Heart right ventricle (tissue), 16 donors: ENCODE measurements around the gene ASIC5. TPM values are rescaled to one million over a fixed set of nuclear protein-coding genes. Genes with fewer than 3 reads are reported as not detected.
A peak's percentile ranks its signal among the peaks of the same experiment; 100 is the strongest.

Experiments
- ATAC-seq, 8 donors: fragments of 200-7000 bp; cut with Tn5 transposase; one replicate each; pipeline ENCODE4 v1.9.1; 2020; ENCODE audit warnings: mild to moderate bottlenecking in 8 of 8, moderate library complexity in 8 of 8, moderate number of reproducible peaks in 1 of 8
- DNase-seq, 2 donors: peaks; one replicate each; pipeline ENCODE4 v3.0.0-alpha.2; 2020
- H3K27ac ChIP-seq, 10 donors: fragments of 200-600 bp; sonication (generic) in 2 of 10; one replicate each; pipeline versions ENCODE4 v1.5.0 to v1.8.0; 2020 to 2022; ENCODE audit warnings: mild to moderate bottlenecking in 3 of 10
- H3K27me3 ChIP-seq, 7 donors: fragments of 200-600 bp; one replicate each; pipeline ENCODE4 v1.8.0; 2021 to 2022; ENCODE audit warnings: mild to moderate bottlenecking in 2 of 7
- H3K36me3 ChIP-seq, 9 donors: fragments of 200-600 bp; sonication (generic) in 1 of 9; one replicate each; pipeline versions ENCODE4 v1.5.0 to v1.8.0; 2020 to 2022; ENCODE audit warnings: mild to moderate bottlenecking in 2 of 9
- H3K4me1 ChIP-seq, 9 donors: fragments of 200-600 bp; sonication (generic) in 1 of 9; one replicate each; pipeline versions ENCODE4 v1.5.0 to v1.8.0; 2020 to 2022; ENCODE audit warnings: mild to moderate bottlenecking in 4 of 9
- H3K4me3 ChIP-seq, 10 donors: fragments of 200-600 bp; sonication (generic) in 2 of 10; one replicate each; pipeline versions ENCODE4 v1.5.0 to v1.8.0; 2020 to 2022; ENCODE audit warnings: mild to moderate bottlenecking in 7 of 10, moderate library complexity in 2 of 10
- H3K9me3 ChIP-seq, 11 donors: fragments of 200-600 bp in 10 of 11; sonication (generic) in 2 of 11; one replicate each; pipeline versions ENCODE4 v1.5.0 to v1.8.0; 2013 to 2022; ENCODE audit warnings: mild to moderate bottlenecking in 2 of 11, control low read depth in 1 of 11, moderate library complexity in 1 of 11
- CTCF ChIP-seq, 9 donors: fragments of 200-600 bp; sonication (generic) in 2 of 9; IDR thresholded peaks; one replicate each; pipeline versions ENCODE4 v1.5.0 to v1.8.0; 2021 to 2022; ENCODE audit warnings: antibody characterized with exemption in 9 of 9, mild to moderate bottlenecking in 5 of 9, moderate library complexity in 1 of 9
- WGBS, 2 donors: extraction: QIAGEN DNeasy Blood & Tissue Kit; methylation state at CpG; one replicate each; pipeline ENCODE4 v1.1.7; 2013; ENCODE audit warnings: inconsistent platforms in 1 of 2; 5-methylcytosine and 5-hydroxymethylcytosine counted together
- intact Hi-C, 10 donors: fragments of 100-400 bp; cut with DNase I; formaldehyde crosslinking; loops; one replicate each; pipeline versions ENCODE4 v1.11.1 to v1.14.2; 2022
- polyA plus RNA-seq, 2 donors: library from polyadenylated mRNA; stranded (reverse); fragments of 200-250 nt; gene quantifications; one replicate each; pipeline ENCODE4 v1.2.3, GENCODE V29; 2013
- total RNA-seq, 10 donors: library from RNA; stranded (reverse); fragmentation: NEBNext Ultra II Directional in 3 of 10; extraction: Animal tissue kit (Norgen Biotek cat#: 25700) in 3 of 10; gene quantifications; one replicate each; pipeline versions ENCODE4 v1.2.1 to v1.2.4, GENCODE V29; 2021 to 2023
- donor health status: Arrhythmogenic right ventricular cardiomyopathy.
- donor health status: ischemic (EF 13 %, LVEDD 7.1; RV severe dilation, severe dysfunction).
- donor health status: healthy with polysubstance abuse.
- donor health status: DM: no; HTN: yes; CAD: no.
- donor health status: DM: no; HTN: no; CAD: no.
- donor health status: ischemic (EF 25% LVEDD 6.9; RV normal size, moderate dysfunction).
- donor health status: ischemic (EF 25% LVEDD 5.7; RV mildly dilated, moderate dysfunction).
- donor health status: healthy.
- donor health status: DM: yes; HTN: yes; CAD: no.
- donor health status: Ischemic cardiomyopathy.
- donor health status: ischemic (EF 35%, LVEDD 5.7; RV mildly dilated, moderate dysfunction).
- donor health status: nonischemic (EF 11% LVEDD 7.7; RV severe dilation, severe dysfunction).
- donor health status: DM: yes; HTN: yes; CAD: no.
- donor health status: PGD.
- donor health status: ischemic (EF 29% LVEDD 5.4; RV normal size, mild dysfunction).
- donor health status: nonischemic (EF 23%, LVEDD 6.1; RV moderate dilation, normal function).

The ASIC5 gene
- total and polyA plus RNA-seq, 12 donors = not detected

GRCh38 chr4:155818639-155819038 is 47.4 kb downstream of the ASIC5 start:
- no peak for DNase-seq
- no peak overlapping the region for H3K4me3 ChIP-seq
- no peak for ATAC-seq
- H3K27me3 ChIP-seq = no peaks in the 10 kb centered on the region
- H3K27ac ChIP-seq = no peak overlapping the region
- H3K4me1 ChIP-seq = no peaks in the 10 kb centered on the region
- no peak for TF ChIP-seq CTCF (IDR thresholded peaks at IDR 0.05)
- H3K36me3 ChIP-seq = no peaks in the 10 kb centered on the region
- intact Hi-C loops = no loop called here
- WGBS, 2 donors = 87 to 88% methylated on average over 2 of the region's 2 CpGs
- H3K9me3 ChIP-seq = no peaks in the 10 kb centered on the region

- 81 to 88% methylated on average over 2 of the region's 2 CpGs for WGBS, 2 donors
- intact Hi-C loops = loop anchor here in 4 of 10 donors (2.0 to 5.0 kb wide), 2 partner anchors 136 to 142 kb away; partner anchors contain the start of gene CTSO (in 3 of the 4)
Observed at GRCh38 chr4:155811083-155811482, 55.0 kb downstream of the ASIC5 start.

DNA sequence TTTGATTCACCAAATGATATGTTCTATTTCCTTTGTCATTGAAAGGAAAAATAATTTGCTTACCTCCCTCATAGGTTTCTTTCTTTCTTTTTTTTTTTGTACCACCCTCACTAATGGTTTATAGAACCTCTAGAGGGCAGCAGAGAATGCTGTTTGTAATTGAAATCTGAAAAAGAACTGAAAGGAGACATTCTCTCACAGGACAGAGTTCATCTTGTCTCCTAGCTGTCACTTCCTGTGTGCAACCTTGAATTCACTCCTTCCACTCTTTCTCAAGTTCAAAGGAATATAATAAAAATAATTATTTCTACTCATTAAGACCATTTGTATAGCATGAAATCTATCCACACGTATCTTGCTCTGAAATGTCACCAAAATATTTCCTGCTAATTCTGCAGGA is 56.2 kb downstream of the ASIC5 start:
- Histone ChIP-seq H3K27ac (no peak overlapping the region), H3K4me1 (no peaks in the 10 kb centered on the region), H3K9me3 (no peaks in the 10 kb centered on the region), H3K4me3 (no peak overlapping the region), H3K36me3 (peaks cover 0 to 35% (median 6%) of the 10 kb centered on the region in 9 donors), H3K27me3 (no peaks in the 10 kb centered on the region)
- WGBS, 2 donors = 77 to 80% methylated on average over 1 of the region's 1 CpG
- peak; percentile 39 to 83 (median 75) for TF ChIP-seq CTCF (IDR thresholded peaks at IDR 0.05)
- DNase-seq (peak in 1 of 2 donors; percentile 10), ATAC-seq (peak in 7 of 8 donors; percentile 37 to 89 (median 71))
- intact Hi-C loops = loop anchor here in 9 of 10 donors (1.0 to 5.0 kb wide), 5 partner anchors 137 to 143 kb away; partner anchors contain the start of gene CTSO (in 7 of the 9)

More at GRCh38 chr4:155811083-155811482, 55.0 kb downstream of the ASIC5 start:
- Histone ChIP-seq H3K9me3 (no peaks in the 10 kb centered on the region), H3K27ac (no peak overlapping the region), H3K27me3 (no peaks in the 10 kb centered on the region), H3K4me3 (no peak overlapping the region), H3K4me1 (no peaks in the 10 kb centered on the region), H3K36me3 (peaks cover 0 to 22% (median 0%) of the 10 kb centered on the region in 9 donors)
- TF ChIP-seq CTCF (IDR thresholded peaks at IDR 0.05) = no peak
- ATAC-seq = peak in 1 of 8 donors; percentile 20
- DNase-seq = no peak

GRCh38 chr4:155807021-155807420 is 59.1 kb downstream of the ASIC5 start:
- 62 to 69% methylated on average over 1 of the region's 1 CpG for WGBS, 2 donors
- H3K9me3 ChIP-seq = no peaks in the 10 kb centered on the region
- intact Hi-C loops = loop anchor here in 2 of 10 donors (5.0 kb wide), 1 partner anchor 145 kb away; the partner anchor contains the start of gene CTSO (in 2 of the 2)
- DNase-seq = no peak
- no peak for ATAC-seq
- no peaks in the 10 kb centered on the region for H3K27me3 ChIP-seq
- H3K36me3 ChIP-seq = peaks cover 0 to 63% (median 19%) of the 10 kb centered on the region in 9 donors
- H3K4me3 ChIP-seq = no peak overlapping the region
- TF ChIP-seq CTCF (IDR thresholded peaks at IDR 0.05) = no peak
- no peak overlapping the region for H3K27ac ChIP-seq
- H3K4me1 ChIP-seq = no peaks in the 10 kb centered on the region
